Kidney tubule cell (primary cell): Measurements from ENCODE around the gene TSPAN11.

ENCODE experiments used
- DNase-seq: peaks from one replicate; pipeline ENCODE4 v3.0.0-alpha.2; 2018; ENCODE audit warnings: low spot score

The TSPAN11 gene

DNA sequence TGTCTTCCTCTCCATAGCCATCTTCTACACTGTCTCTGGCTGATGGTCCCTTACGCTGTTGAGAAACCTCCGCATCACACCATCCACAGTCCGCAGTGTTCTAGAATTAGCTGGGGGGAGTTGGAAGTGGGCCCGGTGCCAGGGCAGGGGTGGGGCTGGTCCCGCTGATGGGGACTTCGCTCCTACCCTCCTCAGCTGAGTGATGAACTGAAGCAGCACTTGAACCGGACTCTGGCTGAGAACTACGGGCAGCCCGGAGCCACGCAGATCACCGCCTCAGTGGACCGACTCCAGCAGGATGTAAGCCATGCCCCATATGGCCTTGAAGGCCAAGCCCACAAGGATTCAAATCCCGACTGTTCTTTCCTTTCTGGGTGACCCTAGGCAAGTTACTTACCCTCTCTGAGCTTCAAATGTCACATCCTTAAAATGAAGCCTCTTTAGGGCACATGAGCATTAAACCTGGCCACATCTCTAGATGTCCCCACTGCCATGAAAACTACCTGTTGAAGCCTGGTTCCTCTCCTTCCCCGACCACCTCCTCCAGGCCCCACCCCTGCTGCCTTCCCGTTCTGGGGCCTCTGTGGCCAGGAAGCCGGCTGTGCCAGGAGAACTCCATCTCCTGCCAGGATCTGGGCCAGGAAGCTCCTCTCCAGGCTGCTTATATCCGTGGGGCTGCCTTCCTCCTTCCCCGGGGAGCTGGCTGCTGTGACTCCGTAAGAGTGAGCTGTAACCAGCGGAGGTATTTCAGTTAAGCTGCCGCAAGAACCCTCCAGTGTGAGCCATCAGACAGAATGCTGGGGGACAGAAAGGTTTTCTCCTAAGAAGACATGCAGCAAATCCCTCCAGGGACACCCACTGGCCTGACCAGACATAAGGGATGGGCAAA, 53.1 kb downstream of the TSPAN11 start:
- no peak for DNase-seq

DNA sequence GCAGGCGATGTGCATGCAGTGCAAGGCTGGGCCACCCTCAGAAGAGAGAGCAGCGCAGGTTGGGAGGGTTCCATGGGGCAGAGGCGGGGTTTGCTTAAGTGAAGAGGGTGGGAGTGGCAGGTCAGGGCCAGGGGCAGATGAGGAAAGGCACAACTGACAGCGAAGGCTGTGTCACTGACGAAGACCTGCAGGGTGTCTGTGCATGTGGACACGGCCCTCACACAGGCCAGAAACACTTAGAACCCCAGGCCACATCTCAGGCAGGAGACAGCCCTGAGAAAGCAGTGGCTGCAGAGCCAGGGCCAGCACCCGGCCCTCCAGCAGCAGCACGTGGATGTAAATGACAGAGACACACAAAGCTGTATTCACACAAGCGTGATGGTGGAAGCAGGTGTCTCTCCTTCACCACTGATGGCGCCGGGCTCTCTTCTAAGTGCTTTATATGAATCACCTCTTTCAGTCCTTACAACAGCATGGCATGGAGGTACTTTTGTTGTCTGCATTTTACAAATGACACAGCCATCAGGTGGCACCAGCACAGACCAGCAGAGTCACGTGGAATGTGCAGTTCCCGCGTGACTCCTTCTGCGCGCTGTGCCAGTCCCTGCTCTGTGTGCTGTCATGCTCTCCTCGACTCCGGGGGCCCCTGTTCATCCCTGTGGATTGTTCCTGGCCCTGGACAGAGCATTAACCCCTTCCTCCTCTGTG, 54.6 kb downstream of the TSPAN11 start:
- no peak for DNase-seq

DNA sequence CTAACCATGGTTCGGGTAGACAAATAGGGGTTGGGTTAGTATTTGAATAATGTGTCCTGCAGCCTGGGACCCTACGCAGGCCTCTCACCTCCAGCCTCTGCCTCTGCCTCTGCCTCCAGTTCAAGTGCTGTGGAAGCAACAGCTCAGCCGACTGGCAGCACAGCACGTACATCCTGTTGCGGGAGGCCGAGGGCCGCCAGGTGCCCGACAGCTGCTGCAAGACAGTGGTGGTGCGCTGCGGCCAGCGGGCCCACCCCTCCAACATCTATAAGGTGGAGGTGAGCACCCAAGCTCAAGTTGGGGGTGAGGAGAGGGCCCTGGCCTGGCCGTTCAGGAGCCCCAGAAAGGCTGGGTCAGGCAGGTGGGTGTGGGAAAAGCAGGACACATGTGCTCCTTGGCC, 55.9 kb downstream of the TSPAN11 start:
- DNase-seq = no peak

DNA sequence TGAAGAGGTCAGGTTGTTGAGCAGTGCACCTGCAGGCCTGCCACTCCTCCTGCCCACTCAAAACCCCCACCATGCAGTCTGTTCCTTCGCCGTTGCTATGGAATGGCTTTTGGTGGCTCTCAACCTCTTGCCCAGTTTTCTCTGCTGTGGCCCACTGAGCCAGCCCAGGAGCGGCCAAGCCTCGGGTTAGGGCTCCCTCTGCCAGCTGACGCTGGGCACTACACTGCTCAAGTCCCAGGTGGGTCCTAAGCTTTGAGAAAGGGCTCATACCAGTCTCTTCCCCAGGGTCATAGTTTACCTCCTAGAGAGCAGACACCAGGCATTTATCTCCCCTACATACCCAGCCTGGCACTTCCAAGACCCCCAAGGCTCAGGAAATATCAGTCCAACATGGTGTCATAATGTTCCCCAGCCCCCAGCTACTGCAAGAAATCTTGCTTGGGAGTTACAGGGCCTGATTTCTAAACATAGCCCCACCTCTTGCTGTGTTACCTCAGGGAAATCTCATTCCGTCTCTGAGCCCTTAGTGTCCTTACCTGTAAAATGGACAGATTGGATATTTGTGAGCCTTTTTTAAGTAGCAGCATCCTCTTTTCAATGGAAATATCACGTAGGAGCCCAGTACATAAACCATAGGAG, 59.4 kb downstream of the TSPAN11 start:
- peak; percentile 68 for DNase-seq

DNA sequence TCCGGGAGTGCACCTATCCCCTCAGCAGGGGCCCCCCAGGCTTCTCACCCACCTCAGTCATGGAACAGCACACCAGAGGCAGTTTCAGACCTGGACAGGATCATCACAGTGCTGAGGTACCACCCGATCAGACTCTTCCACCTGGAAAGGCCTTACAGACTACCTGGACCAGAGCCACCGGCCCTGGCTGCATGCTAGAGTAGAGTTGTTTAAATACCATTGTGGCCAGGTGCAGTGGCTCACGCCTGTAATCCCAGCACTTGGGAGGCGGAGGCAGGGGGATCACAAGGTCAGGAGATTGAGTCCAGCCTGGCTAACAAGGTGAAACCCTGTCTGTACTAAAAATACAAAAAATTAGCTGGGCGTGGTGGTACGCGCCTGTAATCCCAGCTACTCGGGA, 61.5 kb downstream of the TSPAN11 start:
- no peak for DNase-seq

DNA sequence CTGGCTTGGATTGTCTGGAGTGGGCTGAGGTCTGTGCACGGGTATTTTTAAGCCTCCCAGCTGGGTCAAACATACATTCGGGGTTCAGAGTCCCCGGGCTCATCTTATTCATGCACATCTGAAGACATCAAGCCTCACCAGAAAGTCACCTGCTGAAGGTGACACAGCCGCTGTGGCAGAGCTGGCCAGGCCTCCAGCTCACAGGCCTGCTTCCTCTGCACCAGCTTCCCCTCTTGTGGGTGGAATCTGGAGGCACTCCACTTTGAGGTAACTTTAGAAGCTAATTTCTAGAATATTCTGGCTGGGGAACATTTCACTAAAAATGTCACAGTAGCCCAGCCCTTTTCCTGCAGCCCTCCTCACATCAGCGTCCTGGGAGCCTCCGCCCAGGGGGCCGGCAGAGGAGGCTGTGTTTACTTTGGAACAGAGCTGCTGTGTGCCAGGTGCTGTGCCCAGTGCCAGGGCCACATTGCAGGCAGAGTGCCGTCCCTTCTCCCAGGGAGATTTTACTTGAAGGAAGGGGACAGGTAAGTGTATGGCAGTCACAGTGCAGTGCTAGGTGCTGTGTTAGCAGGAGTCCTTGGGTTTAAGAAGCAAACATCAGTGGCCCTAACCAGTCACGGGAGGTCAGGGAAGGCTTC, 62.2 kb downstream of the TSPAN11 start:
- DNase-seq = no peak

DNA sequence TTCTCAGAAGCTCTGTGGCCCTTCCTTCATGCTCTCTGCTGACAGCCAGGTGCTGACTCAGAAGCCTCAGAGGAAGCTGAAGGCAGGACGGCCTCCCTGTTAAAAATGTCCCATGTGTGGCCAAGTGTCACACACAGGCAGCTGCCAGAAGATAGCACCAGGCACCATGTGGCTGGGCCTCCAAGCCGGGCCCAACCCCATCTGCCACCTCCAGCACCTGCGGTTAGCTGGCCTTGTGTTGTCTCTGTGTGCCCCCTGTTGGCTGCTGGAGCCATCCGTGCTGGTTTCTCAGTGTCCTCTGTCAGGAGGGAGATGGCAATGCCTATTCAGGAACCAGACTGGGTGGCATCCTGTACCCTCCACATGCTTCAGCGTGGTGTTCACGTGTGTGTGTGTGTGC, 63.2 kb downstream of the TSPAN11 start:
- peak; percentile 49 for DNase-seq

DNA sequence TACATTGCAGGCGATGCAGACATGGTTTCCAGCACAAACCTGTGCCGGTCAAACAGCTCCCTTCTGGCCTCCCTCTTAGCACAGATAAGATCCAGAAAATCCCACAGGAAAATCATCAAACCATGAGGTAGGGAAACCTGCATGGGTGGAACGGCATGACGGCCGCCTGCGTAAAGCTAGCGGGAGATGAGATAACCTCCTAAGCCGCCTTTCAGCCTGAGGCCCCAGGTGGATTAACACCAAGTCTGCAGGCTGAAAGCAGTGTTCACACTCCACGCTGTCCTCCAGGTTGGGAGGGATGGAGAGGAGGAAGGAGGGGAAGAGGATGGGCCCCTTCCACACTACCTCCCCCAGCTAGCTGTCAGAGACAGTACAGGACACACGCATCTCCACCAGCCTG, 63.8 kb downstream of the TSPAN11 start:
- DNase-seq = no peak

DNA sequence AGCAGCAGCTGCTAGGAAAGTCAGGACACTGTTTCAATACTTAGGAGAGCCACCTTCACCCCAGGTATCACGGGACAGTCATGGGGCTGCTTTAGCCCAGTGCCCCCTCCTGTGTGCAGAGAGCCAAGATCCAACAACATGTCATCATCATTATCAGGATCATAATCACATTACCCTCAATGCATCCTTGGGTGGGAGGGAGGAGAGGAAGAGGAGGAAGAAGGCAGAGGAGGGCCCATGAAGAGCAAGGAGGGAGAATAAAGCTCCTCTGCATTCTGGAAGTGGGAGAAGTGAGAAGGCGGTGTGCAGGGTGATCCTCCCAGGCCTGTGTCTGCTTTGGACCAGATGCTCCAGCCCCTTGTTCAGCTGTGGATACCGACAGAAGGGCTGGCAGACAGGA, 64.2 kb downstream of the TSPAN11 start:
- no peak for DNase-seq

DNA sequence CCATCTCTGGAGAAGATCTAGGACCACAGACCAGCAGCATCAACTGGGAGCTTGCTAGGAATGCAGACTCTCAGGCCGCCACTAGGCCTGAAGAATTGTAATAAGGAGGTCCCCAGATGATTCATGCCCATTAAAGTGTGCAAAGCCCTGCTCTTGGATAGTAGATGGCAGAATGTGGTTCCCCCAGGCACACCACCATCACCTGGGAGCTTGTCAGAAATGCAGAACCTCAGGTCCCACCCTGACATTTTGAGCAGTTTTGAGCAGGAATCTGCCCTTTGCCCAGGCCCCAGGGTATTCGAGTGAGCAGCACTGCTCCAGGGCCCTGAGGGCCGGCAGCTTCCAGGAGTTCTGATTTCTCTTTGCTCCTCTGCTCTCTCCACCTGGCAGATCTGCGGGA, 64.9 kb downstream of the TSPAN11 start:
- DNase-seq = no peak

DNA sequence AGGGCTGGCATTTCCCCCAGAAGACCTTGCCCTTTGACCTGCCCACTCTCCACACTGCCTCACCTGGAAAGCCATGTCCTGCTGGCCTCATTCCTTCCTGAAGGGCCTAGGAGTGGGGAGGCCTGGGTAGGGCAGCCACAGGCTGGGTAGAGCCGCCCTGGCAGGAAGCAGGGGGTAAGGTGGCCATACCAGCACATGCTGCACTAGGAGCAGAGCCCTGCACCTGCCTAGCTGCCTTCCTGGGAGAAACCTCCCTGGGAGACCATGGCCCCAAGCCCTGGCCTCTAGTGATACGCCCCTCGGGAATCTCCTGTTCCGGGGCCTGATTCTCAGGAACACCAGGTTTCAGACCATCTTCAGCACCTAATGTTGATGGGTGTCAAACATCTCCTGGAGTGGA, 65.8 kb downstream of the TSPAN11 start:
- no peak for DNase-seq

DNA sequence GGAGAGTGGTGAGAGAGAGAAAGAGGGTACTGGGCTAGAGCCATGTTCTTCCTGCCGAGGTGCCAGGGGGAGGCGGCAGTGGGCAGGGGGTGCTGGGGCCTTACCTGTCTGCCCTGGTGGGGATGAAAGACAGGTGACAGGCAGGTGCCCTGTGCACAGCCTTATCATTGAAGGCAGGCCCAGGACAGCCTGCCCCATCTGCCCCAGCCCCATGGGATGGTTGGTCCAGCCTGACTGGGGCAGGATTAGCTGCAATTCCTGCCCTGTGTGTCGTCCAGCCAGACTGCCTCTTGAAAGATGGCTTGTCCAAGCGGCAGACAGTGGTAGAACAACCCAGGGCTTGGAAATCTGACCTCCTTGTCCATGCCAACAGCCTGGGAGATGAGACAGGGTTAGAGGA, 67.2 kb downstream of the TSPAN11 start:
- DNase-seq = no peak

DNA sequence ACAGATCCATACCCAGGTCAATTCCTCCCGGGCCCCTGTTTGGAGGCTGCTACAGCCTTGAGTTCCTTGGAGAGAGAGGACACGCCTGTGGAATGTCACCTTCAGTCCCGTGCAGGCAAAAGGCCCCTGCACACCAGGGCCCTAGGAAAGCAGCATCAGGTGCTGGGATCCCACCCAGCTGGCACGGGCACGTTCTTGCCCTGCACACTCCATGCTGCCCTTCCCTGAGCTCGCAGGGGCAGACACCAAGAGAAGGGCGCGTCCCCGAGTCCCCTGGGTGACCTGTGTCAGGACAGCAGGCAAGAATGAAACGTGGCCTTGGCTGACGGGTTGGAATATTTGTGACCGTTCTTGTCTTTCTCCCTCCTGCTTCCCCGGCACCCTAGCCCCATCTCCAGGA, 67.7 kb downstream of the TSPAN11 start:
- no peak for DNase-seq

DNA sequence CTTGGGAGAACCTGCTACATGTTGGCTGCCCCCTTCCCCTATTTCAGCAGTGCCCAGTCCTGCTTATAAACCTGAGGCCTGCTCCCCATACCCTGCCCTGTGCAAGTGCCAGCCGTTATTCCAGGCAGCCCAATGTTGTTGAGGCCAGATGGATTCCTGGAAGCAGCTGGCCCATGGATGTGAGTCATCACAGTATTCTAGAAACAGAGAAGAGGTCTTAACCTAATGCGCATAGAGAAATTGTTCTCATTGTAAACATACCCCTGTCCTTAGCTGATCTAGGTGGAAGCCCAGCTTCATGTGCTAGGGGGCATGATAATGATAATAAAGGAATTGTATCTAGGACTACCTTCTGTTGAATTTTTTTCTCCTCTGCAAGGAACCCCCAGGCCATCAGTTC, 69.7 kb downstream of the TSPAN11 start:
- peak; percentile 67 for DNase-seq

DNA sequence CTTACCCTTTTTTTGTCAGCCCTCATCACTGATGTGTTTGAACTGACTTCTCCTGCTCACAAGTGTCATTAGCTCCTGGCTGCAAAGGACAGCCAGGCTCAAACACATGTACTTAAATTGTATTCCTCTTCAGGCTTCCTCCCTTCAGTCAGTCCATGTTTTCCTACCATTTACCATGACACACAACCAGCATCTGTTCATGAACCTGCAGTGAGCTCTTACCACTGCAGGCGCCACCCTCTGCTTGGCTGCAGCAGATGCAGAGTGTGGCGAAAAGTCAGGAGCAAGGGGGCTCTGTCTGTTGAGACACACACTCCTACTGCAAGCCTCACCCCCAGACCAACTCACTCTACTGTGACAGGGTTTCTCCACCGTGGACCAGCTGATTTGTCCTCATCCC, 70.2 kb downstream of the TSPAN11 start:
- no peak for DNase-seq

DNA sequence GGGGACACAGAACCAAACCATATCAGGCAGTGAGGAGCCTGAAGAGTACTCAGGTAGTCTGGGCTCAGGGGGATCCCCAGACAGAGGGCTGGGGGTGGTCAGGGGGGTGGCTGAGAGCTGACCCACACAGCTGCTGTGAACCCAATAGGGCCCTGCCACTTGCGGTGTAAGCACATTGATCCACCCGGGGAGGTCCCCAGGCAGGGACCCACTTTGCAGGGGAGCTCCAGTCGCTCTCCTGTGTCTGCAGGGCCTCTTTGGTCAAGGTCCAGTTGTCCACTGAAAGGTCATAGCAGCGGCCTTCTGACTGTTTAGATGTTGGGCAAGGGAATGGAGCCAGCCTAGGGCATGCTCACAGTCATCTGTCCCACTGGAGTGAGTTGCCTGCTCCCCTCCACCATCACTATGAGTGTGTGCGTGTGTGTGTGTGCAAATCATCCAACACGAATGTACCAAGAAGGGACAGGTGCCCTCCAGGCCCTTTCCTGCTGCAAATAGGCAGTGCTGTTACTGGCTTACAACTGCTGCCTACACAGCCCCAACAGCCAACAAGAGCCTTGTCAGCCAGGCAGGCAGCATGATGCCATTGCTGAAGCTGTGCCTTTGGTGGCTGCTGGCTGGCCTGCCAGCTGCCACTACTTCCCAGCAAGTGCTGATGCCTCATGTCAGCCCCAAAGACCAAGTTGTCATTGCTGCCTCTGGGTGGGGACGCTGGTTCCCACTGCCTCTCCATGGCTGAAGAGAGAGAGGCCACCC, 71.3 kb downstream of the TSPAN11 start:
- DNase-seq = no peak

DNA sequence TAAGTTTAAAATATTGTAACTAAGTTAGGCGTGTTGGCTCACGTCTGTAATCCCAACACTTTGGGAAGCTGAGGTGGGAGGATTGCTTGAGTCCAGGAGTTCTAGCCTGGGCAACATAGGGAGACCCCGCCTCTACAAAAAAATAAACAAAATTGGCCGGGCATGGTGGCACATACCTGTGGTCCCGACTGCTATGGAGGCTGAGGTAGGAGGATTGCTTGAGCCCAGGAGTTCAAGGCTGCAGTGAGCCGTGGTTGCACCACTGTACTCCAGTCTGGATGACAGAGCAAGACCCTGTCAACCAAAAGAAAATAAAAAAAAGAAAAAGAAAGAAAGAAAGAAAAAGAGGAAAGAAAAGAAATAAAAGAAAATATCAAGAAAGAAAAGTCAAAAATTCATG, 72.5 kb downstream of the TSPAN11 start:
- DNase-seq = no peak

DNA sequence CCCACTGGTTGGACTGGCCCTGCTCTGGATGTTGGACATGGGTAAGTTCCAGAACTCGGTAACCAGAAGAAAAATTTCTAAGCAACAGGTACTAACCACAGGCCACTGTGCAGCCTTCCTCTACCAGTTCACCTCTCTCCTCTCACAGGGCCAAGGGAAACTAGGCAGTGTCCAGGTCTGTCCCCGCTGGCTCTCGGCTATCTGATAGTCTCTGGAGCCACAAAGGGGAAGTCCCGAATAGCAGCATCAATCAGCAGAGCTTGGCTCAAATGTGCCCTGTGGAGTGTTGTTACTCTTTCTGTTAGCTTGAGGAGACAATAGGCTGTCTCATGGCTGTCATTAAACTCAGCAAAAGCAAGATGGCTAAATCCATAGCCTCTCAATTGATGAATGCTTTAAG, 73.2 kb downstream of the TSPAN11 start:
- no peak for DNase-seq

DNA sequence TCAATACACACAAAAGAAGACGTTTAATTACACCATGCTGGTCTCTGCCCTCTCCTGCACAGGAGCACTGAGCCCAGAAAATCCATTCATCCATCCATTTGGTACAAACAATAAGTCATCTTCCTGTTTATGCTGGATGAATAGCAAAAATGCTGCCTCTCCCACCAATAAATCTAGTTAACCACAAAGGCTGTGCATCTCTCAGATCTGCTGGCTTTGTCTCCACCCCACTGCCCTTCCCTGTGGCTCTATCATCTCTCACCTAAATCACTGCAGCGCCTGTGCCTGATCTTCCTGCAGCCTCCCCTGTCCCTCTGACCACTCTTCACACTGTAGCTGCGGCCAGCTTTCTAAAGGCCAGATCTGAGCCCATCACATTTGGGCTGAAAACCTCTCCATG, 74.2 kb downstream of the TSPAN11 start:
- peak; percentile 67 for DNase-seq

DNA sequence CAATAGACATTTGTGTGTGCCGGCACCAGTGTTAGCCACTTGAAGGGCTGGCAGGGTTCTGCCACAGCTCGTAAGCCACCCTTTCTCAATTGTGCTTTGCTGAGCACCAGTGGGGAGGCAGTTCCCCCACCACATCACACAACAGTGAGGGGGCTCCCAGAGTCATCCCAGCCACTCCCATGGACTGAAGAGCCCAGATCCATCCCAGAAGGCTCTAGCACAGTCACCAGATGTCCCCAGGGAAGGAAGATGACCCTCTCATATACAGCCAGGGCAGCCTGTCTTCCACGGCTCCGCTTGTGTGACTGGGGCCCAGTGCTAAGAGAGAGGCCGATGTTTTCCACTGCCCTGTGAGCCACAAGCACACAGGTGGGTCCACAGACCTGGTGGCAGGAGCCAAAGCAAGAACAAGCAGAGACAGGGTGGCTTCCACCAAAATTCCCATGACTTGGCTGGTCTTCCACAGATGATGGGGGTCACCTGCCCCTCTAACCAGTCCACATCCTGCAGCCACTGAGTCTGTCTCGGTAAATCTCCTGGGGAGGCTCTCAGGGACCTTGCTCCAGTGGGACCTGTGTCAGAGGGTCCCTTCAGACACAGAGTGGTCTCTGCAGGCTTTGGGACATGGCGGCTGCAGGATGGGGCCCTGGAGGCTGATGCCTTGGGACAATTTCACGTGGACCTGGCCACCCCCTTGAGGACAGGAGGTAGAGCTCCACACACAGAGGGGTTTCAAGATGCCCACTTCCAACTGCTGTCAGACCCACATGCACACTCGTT, 75.2 kb downstream of the TSPAN11 start:
- DNase-seq = no peak

DNA sequence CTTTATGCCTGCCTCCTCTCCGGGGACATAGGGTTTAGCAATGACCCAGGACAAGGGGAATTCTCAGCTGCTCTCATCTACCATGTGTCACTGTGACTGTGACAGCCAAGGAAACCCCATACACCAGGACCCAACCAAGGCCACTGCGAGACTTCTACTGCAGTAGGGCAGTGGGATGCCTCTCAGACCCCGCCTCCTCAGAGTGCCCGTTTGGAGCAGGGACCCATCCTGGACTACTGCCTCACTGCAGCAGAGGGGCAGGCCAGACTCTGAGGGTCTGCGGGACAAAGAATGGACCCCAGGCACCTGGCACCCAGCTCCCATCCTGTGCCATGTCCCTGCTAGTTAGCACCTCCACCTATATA, 75.8 kb downstream of the TSPAN11 start:
- no peak for DNase-seq
